H9 (cell line): Measurements from ENCODE around the gene NEK4. TPM values are rescaled to one million over a fixed set of nuclear protein-coding genes. Genes with fewer than 3 reads are reported as not detected.

Experiments
- DNase-seq: peaks from one replicate; pipeline ENCODE4 v3.0.0-alpha.2; 2017
- H2AFZ ChIP-seq: one replicate; pipeline ENCODE4 v1.6.1; 2013; ENCODE audit warnings: mild to moderate bottlenecking, low read length, control low read depth, moderate library complexity
- H2AK5ac ChIP-seq: 2 replicates; pipeline ENCODE4 v1.6.1; 2013; ENCODE audit warnings: low read length, control low read depth, mixed read lengths; ENCODE audit not compliant: insufficient read length
- H2BK120ac ChIP-seq: one replicate; pipeline ENCODE4 v1.6.1; 2013; ENCODE audit warnings: low read depth, mild to moderate bottlenecking, low read length, control low read depth, inconsistent platforms; ENCODE audit not compliant: poor library complexity, severe bottlenecking
- H2BK12ac ChIP-seq: 2 replicates; pipeline ENCODE4 v1.6.1; 2013; ENCODE audit warnings: low read length, control low read depth, mixed read lengths, low read depth; ENCODE audit not compliant: insufficient read length
- H2BK15ac ChIP-seq: 2 replicates; pipeline ENCODE4 v1.6.1; 2013; ENCODE audit warnings: low read depth, low read length, control low read depth
- H2BK20ac ChIP-seq: one replicate; pipeline ENCODE4 v1.6.1; 2013; ENCODE audit warnings: low read depth, mild to moderate bottlenecking, low read length, control low read depth, inconsistent platforms; ENCODE audit not compliant: poor library complexity, severe bottlenecking
- H2BK5ac ChIP-seq: 2 replicates; pipeline ENCODE4 v1.6.1; 2013; ENCODE audit warnings: low read length, control low read depth, mixed read lengths; ENCODE audit not compliant: insufficient read length
- H3K14ac ChIP-seq: 2 replicates; pipeline ENCODE4 v1.6.1; 2013; ENCODE audit warnings: low read length, control low read depth; ENCODE audit not compliant: insufficient read depth
- H3K18ac ChIP-seq: 2 replicates; pipeline ENCODE4 v1.6.1; 2013; ENCODE audit warnings: low read depth, mild to moderate bottlenecking, mixed read lengths, low read length, control low read depth; ENCODE audit not compliant: insufficient read length
- H3K23ac ChIP-seq: 2 replicates; pipeline ENCODE4 v1.6.1; 2013; ENCODE audit warnings: low read length, control low read depth, mixed read lengths, low read depth; ENCODE audit not compliant: insufficient read length
- H3K23me2 ChIP-seq: 2 replicates; pipeline ENCODE4 v1.6.1; 2013; ENCODE audit warnings: low read depth, mild to moderate bottlenecking, mixed read lengths, low read length, control low read depth; ENCODE audit not compliant: insufficient read length, poor library complexity, severe bottlenecking
- H3K27ac ChIP-seq: 2 replicates; pipeline ENCODE4 v1.5.1; 2013; ENCODE audit warnings: low read length, control low read depth, mixed read lengths, low read depth; ENCODE audit not compliant: insufficient read length
- H3K27me3 ChIP-seq: 2 replicates; pipeline ENCODE4 v1.6.1; 2013; ENCODE audit warnings: low read length, control low read depth, inconsistent platforms; ENCODE audit not compliant: insufficient read depth
- H3K4ac ChIP-seq: 2 replicates; pipeline ENCODE4 v1.6.1; 2013; ENCODE audit warnings: low read depth, mild to moderate bottlenecking, control low read depth, inconsistent platforms, low read length, moderate library complexity
- H3K4me1 ChIP-seq: 2 replicates; pipeline ENCODE4 v1.6.1; 2013; ENCODE audit warnings: low read length, control low read depth, inconsistent platforms; ENCODE audit not compliant: insufficient read depth
- H3K4me2 ChIP-seq: 2 replicates; pipeline ENCODE4 v1.6.1; 2013; ENCODE audit warnings: low read length, control low read depth, mixed read lengths; ENCODE audit not compliant: insufficient read length, insufficient read depth
- H3K56ac ChIP-seq: 2 replicates; pipeline ENCODE4 v1.6.1; 2013; ENCODE audit warnings: low read depth, mild to moderate bottlenecking, mixed read lengths, low read length, control low read depth; ENCODE audit not compliant: insufficient read length
- H3K79me1 ChIP-seq: 2 replicates; pipeline ENCODE4 v1.6.1; 2013; ENCODE audit warnings: low read depth, mild to moderate bottlenecking, moderate library complexity, low read length, control low read depth, inconsistent platforms; ENCODE audit not compliant: insufficient read depth, poor library complexity, severe bottlenecking
- H3K79me2 ChIP-seq: 2 replicates; pipeline ENCODE4 v1.6.1; 2013; ENCODE audit warnings: low read length, control low read depth, inconsistent platforms; ENCODE audit not compliant: insufficient read depth
- H3K9ac ChIP-seq: 2 replicates; pipeline ENCODE4 v1.6.1; 2013; ENCODE audit warnings: low read length, control low read depth, mixed read lengths; ENCODE audit not compliant: insufficient read length; ENCODE audit errors: extremely low read depth
- H3K9me3 ChIP-seq: one replicate; pipeline ENCODE4 v1.6.1; 2013; ENCODE audit warnings: low read depth, low read length, inconsistent platforms; ENCODE audit not compliant: control insufficient read depth
- H3T11ph ChIP-seq: one replicate; pipeline ENCODE4 v1.6.1; 2013; ENCODE audit warnings: mild to moderate bottlenecking, low read length, control low read depth, inconsistent platforms
- H4K20me1 ChIP-seq: one replicate; pipeline ENCODE4 v1.6.1; 2013; ENCODE audit not compliant: control insufficient read depth, insufficient read length, insufficient read depth
- H4K5ac ChIP-seq: 2 replicates; pipeline ENCODE4 v1.6.1; 2013; ENCODE audit warnings: low read depth, mild to moderate bottlenecking, mixed read lengths, low read length, control low read depth; ENCODE audit not compliant: insufficient read length
- H4K8ac ChIP-seq: replicated peaks from 2 replicates; pipeline ENCODE4 v1.6.1; 2013; ENCODE audit warnings: low read length, control low read depth, mixed read lengths, low read depth; ENCODE audit not compliant: insufficient read length
- H4K91ac ChIP-seq: 2 replicates; pipeline ENCODE4 v1.6.1; 2013; ENCODE audit warnings: low read depth, mild to moderate bottlenecking, moderate library complexity, mixed read lengths, low read length, control low read depth; ENCODE audit not compliant: insufficient read length
- H3K27ac Mint-ChIP-seq, 3 experiments: 2 replicates in 2 of 3; 3 replicates in 1 of 3; pipeline ENCODE4 v1.8.0; 2020 to 2021; ENCODE audit warnings: mixed read lengths in 3 of 3, mild to moderate bottlenecking in 1 of 3, moderate library complexity in 1 of 3
- H3K27me3 Mint-ChIP-seq: 2 replicates; pipeline ENCODE4 v1.8.0; 2021; ENCODE audit warnings: low read depth, mild to moderate bottlenecking, moderate library complexity, mixed read lengths
- H3K36me3 Mint-ChIP-seq, 3 experiments: 2 replicates in 2 of 3; 3 replicates in 1 of 3; pipeline ENCODE4 v1.8.0; 2020 to 2021; ENCODE audit warnings: low read depth in 3 of 3, mixed read lengths in 3 of 3; ENCODE audit not compliant: insufficient read depth in 1 of 3
- H3K4me1 Mint-ChIP-seq, 2 experiments: 2 replicates each; pipeline ENCODE4 v1.8.0; 2020; ENCODE audit warnings: mixed read lengths in 2 of 2
- H3K4me3 Mint-ChIP-seq, 2 experiments: 2 replicates in 1 of 2; 3 replicates in 1 of 2; pipeline ENCODE4 v1.8.0; 2020 to 2021; ENCODE audit warnings: mild to moderate bottlenecking in 2 of 2, mixed read lengths in 2 of 2, moderate library complexity in 1 of 2
- H3K9me3 Mint-ChIP-seq, 2 experiments: 2 replicates in 1 of 2; 3 replicates in 1 of 2; pipeline ENCODE4 v1.8.0; 2020; ENCODE audit warnings: mild to moderate bottlenecking in 2 of 2, mixed read lengths in 2 of 2, moderate library complexity in 1 of 2
- WGBS: extraction: QIAGEN DNeasy Blood & Tissue Kit; methylation state at CpG from one replicate; pipeline ENCODE4 v1.1.7; 2013; ENCODE audit warnings: missing lambda C conversion rate, low lambda C conversion rate, mixed read lengths; ENCODE audit not compliant: insufficient read length; ENCODE audit errors: extremely low coverage; 5-methylcytosine and 5-hydroxymethylcytosine counted together
- total RNA-seq: library from RNA; stranded (reverse); gene quantifications from 2 replicates; pipeline ENCODE4 v1.2.1, GENCODE V29; 2021
- TF ChIP-seq, protein P1 (sequence below): fragments of 200-600 bp; sonication (generic); conservative IDR thresholded peaks from 3 replicates; pipeline ENCODE4 v1.8.0; 2021; ENCODE audit warnings: antibody characterized with exemption, mild to moderate bottlenecking

The NEK4 gene
- total RNA-seq, 1 experiment from 2014 or later = 36.0 TPM

DNA sequence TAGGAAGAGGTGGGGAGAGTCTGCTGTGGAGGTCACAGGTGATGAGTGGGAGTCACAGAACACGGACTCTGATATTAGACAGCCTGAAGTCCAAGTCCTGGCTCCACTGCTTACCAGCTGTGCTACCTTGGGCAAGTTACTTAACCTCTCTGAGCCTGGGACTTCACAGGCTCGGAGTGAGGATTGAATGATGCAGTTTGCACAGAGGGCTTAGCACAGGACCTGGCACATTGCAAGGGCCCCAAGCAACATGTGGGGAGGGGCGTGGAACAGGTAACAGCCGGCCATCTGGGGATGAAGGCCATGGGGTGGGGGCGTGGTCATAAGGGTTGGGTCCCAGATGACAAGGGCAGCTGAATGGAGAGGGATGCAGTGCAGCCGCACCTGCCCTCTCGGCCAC lies 19.6 kb upstream of the NEK4 start:
- H3K56ac ChIP-seq = no peak overlapping the region
- no peaks in the 10 kb centered on the region for H3K4me1 ChIP-seq
- no peak overlapping the region for H2BK15ac ChIP-seq
- H4K8ac ChIP-seq = no peak overlapping the region
- H3K27me3 ChIP-seq = no peaks in the 10 kb centered on the region
- no peaks in the 10 kb centered on the region for H3K79me2 ChIP-seq
- H3T11ph ChIP-seq = no peak overlapping the region
- no peak overlapping the region for H2AK5ac ChIP-seq
- no peak overlapping the region for H2BK12ac ChIP-seq
- no peak overlapping the region; the same call in 1 of the 2 replicates for H3K14ac ChIP-seq
- TF ChIP-seq, protein P1, sequence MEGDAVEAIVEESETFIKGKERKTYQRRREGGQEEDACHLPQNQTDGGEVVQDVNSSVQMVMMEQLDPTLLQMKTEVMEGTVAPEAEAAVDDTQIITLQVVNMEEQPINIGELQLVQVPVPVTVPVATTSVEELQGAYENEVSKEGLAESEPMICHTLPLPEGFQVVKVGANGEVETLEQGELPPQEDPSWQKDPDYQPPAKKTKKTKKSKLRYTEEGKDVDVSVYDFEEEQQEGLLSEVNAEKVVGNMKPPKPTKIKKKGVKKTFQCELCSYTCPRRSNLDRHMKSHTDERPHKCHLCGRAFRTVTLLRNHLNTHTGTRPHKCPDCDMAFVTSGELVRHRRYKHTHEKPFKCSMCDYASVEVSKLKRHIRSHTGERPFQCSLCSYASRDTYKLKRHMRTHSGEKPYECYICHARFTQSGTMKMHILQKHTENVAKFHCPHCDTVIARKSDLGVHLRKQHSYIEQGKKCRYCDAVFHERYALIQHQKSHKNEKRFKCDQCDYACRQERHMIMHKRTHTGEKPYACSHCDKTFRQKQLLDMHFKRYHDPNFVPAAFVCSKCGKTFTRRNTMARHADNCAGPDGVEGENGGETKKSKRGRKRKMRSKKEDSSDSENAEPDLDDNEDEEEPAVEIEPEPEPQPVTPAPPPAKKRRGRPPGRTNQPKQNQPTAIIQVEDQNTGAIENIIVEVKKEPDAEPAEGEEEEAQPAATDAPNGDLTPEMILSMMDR = no peak
- no peak overlapping the region for H3K4ac ChIP-seq
- H3K4me2 ChIP-seq = no peak overlapping the region
- H2BK120ac ChIP-seq = no peak overlapping the region
- Mint-ChIP-seq H3K27me3 (peaks cover 2% of the 10 kb centered on the region), H3K9me3 (no peaks in the 10 kb centered on the region; a peak in 1 of 5 replicates), H3K4me3 (no peak overlapping the region), H3K36me3 (no peaks in the 10 kb centered on the region; a peak in 1 of 7 replicates), H3K4me1 (no peaks in the 10 kb centered on the region), H3K27ac (no peak overlapping the region; a peak in 1 of 7 replicates)
- no peaks in the 10 kb centered on the region for H3K9me3 ChIP-seq
- no peak overlapping the region for H3K18ac ChIP-seq
- WGBS = no CpG with 5 or more reads among the region's 7 CpGs
- no peak overlapping the region for H3K23ac ChIP-seq
- H3K9ac ChIP-seq = no peak overlapping the region
- no peak overlapping the region for H4K91ac ChIP-seq
- no peak for DNase-seq
- H2BK20ac ChIP-seq = no peak overlapping the region
- H3K23me2 ChIP-seq = no peaks in the 10 kb centered on the region
- H3K79me1 ChIP-seq = no peaks in the 10 kb centered on the region
- no peak overlapping the region for H3K27ac ChIP-seq
- no peak overlapping the region for H4K5ac ChIP-seq
- H4K20me1 ChIP-seq = no peaks in the 10 kb centered on the region
- no peak overlapping the region for H2AFZ ChIP-seq
- no peak overlapping the region for H2BK5ac ChIP-seq
